Measurements from ENCODE around the gene PDZD4.

The PDZD4 gene

DNA sequence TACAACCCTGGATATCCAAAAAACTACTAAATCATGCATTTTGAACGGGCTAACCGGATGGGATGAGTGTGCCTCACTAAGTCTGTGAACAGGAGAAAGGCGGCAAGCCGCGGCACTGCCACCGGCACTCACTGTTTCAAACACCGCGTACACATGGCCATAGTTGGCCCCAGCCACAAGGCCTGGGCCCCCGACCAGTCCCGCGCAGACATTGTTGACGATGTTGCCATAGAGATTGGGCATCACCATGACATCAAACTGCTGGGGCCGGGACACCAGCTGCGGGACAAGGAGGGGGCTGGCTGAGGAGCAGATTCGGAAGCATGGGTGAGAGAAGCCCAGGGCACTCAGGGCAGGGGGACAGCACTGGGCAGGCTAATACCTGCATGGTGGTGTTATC is 43.7 kb downstream of the PDZD4 start:
- TF ChIP-seq, protein P1, sequence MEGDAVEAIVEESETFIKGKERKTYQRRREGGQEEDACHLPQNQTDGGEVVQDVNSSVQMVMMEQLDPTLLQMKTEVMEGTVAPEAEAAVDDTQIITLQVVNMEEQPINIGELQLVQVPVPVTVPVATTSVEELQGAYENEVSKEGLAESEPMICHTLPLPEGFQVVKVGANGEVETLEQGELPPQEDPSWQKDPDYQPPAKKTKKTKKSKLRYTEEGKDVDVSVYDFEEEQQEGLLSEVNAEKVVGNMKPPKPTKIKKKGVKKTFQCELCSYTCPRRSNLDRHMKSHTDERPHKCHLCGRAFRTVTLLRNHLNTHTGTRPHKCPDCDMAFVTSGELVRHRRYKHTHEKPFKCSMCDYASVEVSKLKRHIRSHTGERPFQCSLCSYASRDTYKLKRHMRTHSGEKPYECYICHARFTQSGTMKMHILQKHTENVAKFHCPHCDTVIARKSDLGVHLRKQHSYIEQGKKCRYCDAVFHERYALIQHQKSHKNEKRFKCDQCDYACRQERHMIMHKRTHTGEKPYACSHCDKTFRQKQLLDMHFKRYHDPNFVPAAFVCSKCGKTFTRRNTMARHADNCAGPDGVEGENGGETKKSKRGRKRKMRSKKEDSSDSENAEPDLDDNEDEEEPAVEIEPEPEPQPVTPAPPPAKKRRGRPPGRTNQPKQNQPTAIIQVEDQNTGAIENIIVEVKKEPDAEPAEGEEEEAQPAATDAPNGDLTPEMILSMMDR (IDR thresholded peaks at IDR 0.05; ENCODE audit: borderline replicate concordance, insufficient read depth, low read depth, low read length): no peak
- no peak overlapping the region for H3K4me3 ChIP-seq (ENCODE audit: low read depth, low read length)

DNA sequence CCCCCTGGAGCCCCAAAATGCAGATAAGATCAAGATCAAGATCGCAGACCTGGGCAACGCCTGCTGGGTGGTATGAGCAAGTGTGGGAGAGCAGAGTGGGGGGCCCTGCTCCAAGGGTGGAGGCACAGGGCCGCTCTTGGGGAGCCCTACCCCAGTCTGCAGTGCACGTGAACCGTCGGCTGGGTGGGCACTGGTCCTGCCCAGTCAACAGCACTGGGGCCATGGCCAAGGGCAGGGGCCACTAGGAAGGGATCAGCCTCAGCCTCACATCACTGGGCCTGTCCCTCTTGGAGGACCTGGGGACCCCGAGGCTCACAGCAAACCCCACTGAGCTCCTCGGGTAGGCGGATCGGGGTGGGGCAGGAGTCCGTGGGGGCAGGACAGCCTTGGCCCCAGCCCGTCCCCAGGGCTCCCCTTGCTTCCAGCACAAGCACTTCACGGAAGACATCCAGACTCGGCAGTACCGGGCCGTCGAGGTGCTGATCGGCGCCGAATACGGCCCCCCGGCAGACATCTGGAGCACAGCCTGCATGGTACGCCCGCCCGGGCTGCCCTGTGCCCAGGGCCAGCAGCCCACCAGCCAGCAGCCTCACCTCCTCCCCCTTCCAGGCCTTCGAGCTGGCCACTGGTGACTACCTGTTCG is 45.9 kb downstream of the PDZD4 start:
- H3K4me3 ChIP-seq (ENCODE audit: low read depth, low read length): no peak overlapping the region
- TF ChIP-seq, protein P1 (IDR thresholded peaks at IDR 0.05; ENCODE audit: borderline replicate concordance, insufficient read depth, low read depth, low read length): no peak

DNA sequence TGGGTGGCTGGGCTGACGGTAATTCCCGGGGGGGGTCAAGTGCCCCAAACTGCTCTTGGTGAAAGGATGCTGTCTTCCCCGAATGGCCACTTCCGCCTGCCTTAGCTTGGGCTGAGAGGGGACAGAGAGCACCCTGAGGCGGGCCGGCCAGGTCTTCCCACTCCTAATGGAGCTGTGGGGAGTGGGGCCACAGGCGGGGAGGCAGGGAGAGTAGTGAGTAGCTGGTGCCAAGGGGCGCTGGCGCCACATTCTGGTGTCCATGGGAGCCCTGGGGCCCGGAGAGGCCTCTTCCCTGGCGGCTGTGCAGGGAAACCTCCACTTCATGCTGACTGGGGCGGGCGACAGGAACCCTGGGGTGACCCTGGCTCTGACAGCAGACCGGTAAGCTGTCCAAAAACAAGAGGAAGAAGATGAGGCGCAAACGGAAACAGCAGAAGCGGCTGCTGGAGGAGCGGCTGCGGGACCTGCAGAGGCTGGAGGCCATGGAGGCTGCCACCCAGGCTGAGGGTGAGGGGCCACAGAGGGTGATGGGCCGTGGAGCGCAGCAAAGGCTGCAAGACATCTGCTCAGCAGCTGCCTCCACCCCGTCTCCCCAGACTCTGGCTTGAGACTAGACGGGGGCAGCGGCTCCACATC is 46.8 kb downstream of the PDZD4 start:
- no peak overlapping the region for H3K4me3 ChIP-seq (ENCODE audit: low read depth, low read length)
- TF ChIP-seq, protein P1 (IDR thresholded peaks at IDR 0.05; ENCODE audit: borderline replicate concordance, insufficient read depth, low read depth, low read length): no peak

DNA sequence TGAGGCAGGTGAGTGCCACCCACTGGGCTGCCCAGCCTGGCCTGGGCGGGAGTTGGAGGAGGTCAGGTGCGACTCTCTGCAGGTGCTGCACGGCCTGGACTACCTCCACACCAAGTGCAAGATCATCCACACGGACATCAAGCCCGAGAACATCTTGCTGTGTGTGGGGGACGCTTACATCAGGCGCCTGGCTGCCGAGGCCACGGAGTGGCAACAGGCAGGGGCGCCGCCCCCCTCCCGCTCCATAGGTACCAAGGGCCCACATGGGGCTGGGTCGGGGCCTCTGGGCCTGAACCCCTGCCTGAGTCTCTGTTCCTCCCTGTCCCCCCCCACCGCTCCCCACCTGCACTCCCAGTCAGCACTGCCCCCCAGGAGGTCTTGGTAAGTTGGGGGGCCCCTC is 47.5 kb downstream of the PDZD4 start:
- TF ChIP-seq, protein P1 (IDR thresholded peaks at IDR 0.05; ENCODE audit: borderline replicate concordance, insufficient read depth, low read depth, low read length): no peak
- no peak overlapping the region for H3K4me3 ChIP-seq (ENCODE audit: low read depth, low read length)

- TF ChIP-seq, protein P1 (IDR thresholded peaks at IDR 0.05; ENCODE audit: borderline replicate concordance, insufficient read depth, low read depth, low read length): no peak
Measured at GRCh38 chrX:153782313-153782712, 48.0 kb downstream of the PDZD4 start.

GRCh38 chrX:153781428-153782047 is 48.8 kb downstream of the PDZD4 start:
- TF ChIP-seq, protein P1 (IDR thresholded peaks at IDR 0.05; ENCODE audit: borderline replicate concordance, insufficient read depth, low read depth, low read length): no peak

More at GRCh38 chrX:153782313-153782712, 48.0 kb downstream of the PDZD4 start:
- H3K4me3 ChIP-seq (ENCODE audit: low read depth, low read length): no peak overlapping the region

More at GRCh38 chrX:153781428-153782047, 48.8 kb downstream of the PDZD4 start:
- no peak overlapping the region for H3K4me3 ChIP-seq (ENCODE audit: low read depth, low read length)

Data from GM12875 (cell line).